CD4-positive, alpha-beta T cell treated with Interleukin-15 for 1 hour (primary cell): Measurements from ENCODE around the gene ASPHD1.
"Not testable (repeated sequence)": the region's sequence is repeated elsewhere in the genome, so short reads cannot be mapped to it uniquely, and the experiment has no call there.

ENCODE experiments used
- DNase-seq: peaks from one replicate; pipeline ENCODE4 v3.0.0-alpha.2; 2020

Gene ASPHD1

GRCh38 chr16:29878172-29878571 lies 22.1 kb upstream of the ASPHD1 start:
- DNase-seq = no peak

GRCh38 chr16:29881050-29881449 lies 19.2 kb upstream of the ASPHD1 start:
- DNase-seq = no peak

GRCh38 chr16:29883987-29884386 lies 16.3 kb upstream of the ASPHD1 start:
- no peak for DNase-seq

- DNase-seq = not testable (repeated sequence)
These were observed 10.9 kb upstream of the ASPHD1 start for GRCh38 chr16:29889372-29889771.

GRCh38 chr16:29891525-29892457 lies 8.5 kb upstream of the ASPHD1 start:
- DNase-seq = no peak

- no peak for DNase-seq
These were observed 7.9 kb upstream of the ASPHD1 start for GRCh38 chr16:29892458-29892813.

- DNase-seq = no peak
These were observed 6.7 kb upstream of the ASPHD1 start for GRCh38 chr16:29893553-29893952.

- DNase-seq = no peak
These were observed 5.9 kb upstream of the ASPHD1 start for GRCh38 chr16:29894352-29894751.

GRCh38 chr16:29896841-29897240 lies 3.4 kb upstream of the ASPHD1 start:
- DNase-seq = no peak

- DNase-seq = no peak
These were observed 3.0 kb upstream of the ASPHD1 start for GRCh38 chr16:29897333-29897732.

GRCh38 chr16:29898135-29898803 lies 2.0 kb upstream of the ASPHD1 start:
- no peak for DNase-seq

- no peak for DNase-seq
These were observed 1.3 kb upstream of the ASPHD1 start for GRCh38 chr16:29898804-29899515.

GRCh38 chr16:29899516-29900101 lies 679 bp upstream of the ASPHD1 start, which contains the start of gene SEZ6L2:
Gene SEZ6L2, minus strand, starts transcription at chr16:29899550. Its CDS starts 531 bp downstream, at chr16:29899019.
- DNase-seq = no peak

GRCh38 chr16:29900888-29901606 lies 759 bp downstream of the ASPHD1 start:
- no peak for DNase-seq

- DNase-seq = no peak
These were observed 1.3 kb downstream of the ASPHD1 start for GRCh38 chr16:29901607-29901945.

- no peak for DNase-seq
These were observed 3.3 kb downstream of the ASPHD1 start for GRCh38 chr16:29903590-29903989.

GRCh38 chr16:29904947-29905346 lies 4.7 kb downstream of the ASPHD1 start:
- DNase-seq = no peak

- DNase-seq = no peak
These were observed 5.4 kb downstream of the ASPHD1 start for GRCh38 chr16:29905668-29906067.

- no peak for DNase-seq
These were observed 6.4 kb downstream of the ASPHD1 start for GRCh38 chr16:29906520-29907244.

GRCh38 chr16:29907973-29908372 lies 7.7 kb downstream of the ASPHD1 start:
- DNase-seq = no peak

- no peak for DNase-seq
These were observed 8.5 kb downstream of the ASPHD1 start for GRCh38 chr16:29908719-29909220.

- no peak for DNase-seq
These were observed 9.1 kb downstream of the ASPHD1 start for GRCh38 chr16:29909391-29909790.
